ENCODE data around the gene TMSB10.
"Not testable (repeated sequence)": the region's sequence is repeated elsewhere in the genome, so short reads cannot be mapped to it uniquely, and the experiment has no call there.

The TMSB10 gene

DNA sequence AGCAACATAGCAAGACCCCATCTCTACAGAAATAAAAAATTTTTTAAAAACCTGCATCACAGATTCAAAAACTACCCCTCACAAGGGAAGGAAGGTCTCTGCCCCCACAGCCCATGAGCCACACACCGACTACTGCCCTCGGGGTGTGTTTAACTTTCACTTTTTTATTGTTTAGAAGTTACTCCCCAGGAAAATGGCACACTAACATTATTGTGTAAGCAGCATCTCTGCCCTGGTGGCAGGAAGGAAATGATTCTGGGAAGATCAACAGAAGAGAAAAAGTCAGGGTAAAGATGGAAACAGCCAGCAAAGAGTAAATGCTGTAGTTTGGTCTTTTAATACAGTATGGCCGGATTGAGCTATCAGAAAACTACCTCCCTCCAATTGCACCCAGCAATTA is 46.5 kb upstream of the TMSB10 start:
- TF ChIP-seq, protein P1, sequence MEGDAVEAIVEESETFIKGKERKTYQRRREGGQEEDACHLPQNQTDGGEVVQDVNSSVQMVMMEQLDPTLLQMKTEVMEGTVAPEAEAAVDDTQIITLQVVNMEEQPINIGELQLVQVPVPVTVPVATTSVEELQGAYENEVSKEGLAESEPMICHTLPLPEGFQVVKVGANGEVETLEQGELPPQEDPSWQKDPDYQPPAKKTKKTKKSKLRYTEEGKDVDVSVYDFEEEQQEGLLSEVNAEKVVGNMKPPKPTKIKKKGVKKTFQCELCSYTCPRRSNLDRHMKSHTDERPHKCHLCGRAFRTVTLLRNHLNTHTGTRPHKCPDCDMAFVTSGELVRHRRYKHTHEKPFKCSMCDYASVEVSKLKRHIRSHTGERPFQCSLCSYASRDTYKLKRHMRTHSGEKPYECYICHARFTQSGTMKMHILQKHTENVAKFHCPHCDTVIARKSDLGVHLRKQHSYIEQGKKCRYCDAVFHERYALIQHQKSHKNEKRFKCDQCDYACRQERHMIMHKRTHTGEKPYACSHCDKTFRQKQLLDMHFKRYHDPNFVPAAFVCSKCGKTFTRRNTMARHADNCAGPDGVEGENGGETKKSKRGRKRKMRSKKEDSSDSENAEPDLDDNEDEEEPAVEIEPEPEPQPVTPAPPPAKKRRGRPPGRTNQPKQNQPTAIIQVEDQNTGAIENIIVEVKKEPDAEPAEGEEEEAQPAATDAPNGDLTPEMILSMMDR (IDR thresholded peaks at IDR 0.05) = no peak
- Histone ChIP-seq H3K36me3 (no peaks in the 10 kb centered on the region), H3K9me3 (no peaks in the 10 kb centered on the region), H3K4me1 (no peaks in the 10 kb centered on the region), H3K27ac (no peak overlapping the region), H3K4me3 (no peak overlapping the region), H3K27me3 (peaks cover 0 to 3% of the 10 kb centered on the region in 2 donors)
- no peak for DNase-seq
- intact Hi-C loops (cut with DNase I; ENCODE audit: low total_unique reads) = no loop called here

DNA sequence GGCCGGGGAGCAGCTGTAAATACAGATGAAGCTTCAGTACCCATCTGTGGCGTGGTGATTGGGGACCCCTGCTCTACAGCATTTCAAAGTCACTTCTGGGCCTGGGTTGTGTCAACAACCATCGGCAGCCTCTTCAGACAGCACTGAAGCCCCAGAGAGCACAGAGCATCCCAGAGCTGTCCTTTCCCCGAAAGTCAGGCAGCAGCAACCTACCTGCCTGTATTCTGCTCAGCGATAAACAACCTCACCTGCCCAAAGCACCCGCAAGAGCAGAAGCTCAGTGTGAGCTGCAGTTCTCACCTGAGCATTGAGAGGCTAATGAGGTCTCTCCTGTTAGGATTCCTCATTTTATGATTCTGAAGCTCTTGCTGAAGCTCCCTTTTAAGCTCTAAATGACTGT is 43.9 kb upstream of the TMSB10 start:
- H3K4me3 ChIP-seq = no peak overlapping the region
- no peaks in the 10 kb centered on the region for H3K36me3 ChIP-seq
- no peaks in the 10 kb centered on the region for H3K4me1 ChIP-seq
- peaks cover 0 to 3% of the 10 kb centered on the region in 2 donors for H3K27me3 ChIP-seq
- intact Hi-C loops (cut with DNase I; ENCODE audit: low total_unique reads) = no loop called here
- DNase-seq = no peak
- TF ChIP-seq, protein P1 (IDR thresholded peaks at IDR 0.05) = no peak
- H3K9me3 ChIP-seq = no peaks in the 10 kb centered on the region
- no peak overlapping the region for H3K27ac ChIP-seq

DNA sequence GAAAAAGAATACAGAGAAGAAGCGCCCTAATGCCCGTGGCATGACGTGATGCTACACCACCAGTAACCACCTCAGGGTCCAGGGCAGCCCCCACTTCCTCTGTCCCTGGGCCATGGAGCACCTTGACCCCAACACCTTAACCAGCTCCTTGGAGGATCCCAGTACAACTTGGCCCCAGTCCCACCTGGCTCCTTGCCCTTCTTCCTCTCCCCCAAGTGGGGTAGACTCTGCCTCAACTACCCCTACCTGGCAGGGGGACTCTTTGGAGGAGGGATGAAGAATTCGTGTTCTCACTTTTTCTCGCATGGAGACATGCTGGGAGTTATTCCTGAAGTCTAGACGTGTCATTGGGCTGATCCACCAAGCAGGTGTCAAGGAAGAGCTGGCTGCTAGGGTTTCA is 43.5 kb upstream of the TMSB10 start:
- no peak overlapping the region for H3K27ac ChIP-seq
- no peak overlapping the region for H3K4me3 ChIP-seq
- TF ChIP-seq, protein P1 (IDR thresholded peaks at IDR 0.05) = no peak
- intact Hi-C loops (cut with DNase I; ENCODE audit: low total_unique reads) = no loop called here
- no peaks in the 10 kb centered on the region for H3K9me3 ChIP-seq
- no peaks in the 10 kb centered on the region for H3K36me3 ChIP-seq
- H3K4me1 ChIP-seq = no peaks in the 10 kb centered on the region
- H3K27me3 ChIP-seq = peaks cover 0 to 3% of the 10 kb centered on the region in 2 donors
- no peak for DNase-seq

DNA sequence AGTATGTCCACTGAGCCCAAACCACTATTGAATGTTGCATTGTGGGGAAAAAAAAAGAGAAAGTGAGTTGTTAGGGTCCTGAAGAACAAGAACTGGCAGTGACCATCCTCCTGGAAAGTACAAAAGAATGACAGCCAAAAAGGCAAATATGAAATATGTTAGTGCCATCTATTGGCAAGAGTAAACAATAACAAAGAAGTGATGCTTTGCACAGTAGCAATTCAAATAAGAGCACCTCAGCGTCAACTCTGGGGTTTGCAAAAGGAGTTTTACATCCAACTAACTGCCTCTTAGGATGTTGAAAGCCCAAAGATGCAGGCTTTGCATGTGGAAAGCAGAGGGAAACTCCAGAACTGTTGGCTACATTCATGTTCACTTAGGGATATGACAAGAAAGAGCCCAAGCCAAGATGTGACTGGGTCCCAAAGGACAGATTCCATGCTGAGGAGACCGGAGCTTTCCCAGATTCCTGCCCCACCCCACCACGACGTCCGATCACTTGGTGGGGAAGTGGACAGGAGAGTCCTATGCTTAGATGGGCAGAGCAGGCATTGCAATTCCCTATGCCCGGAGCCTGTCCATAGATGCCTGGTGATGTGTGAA is 40.2 kb upstream of the TMSB10 start:
- TF ChIP-seq, protein P1 (IDR thresholded peaks at IDR 0.05) = peak in 1 of 2 experiments; percentile 14
- Histone ChIP-seq H3K27ac (no peak overlapping the region), H3K4me1 (no peaks in the 10 kb centered on the region), H3K36me3 (no peaks in the 10 kb centered on the region), H3K4me3 (no peak overlapping the region), H3K27me3 (peaks cover 0 to 3% of the 10 kb centered on the region in 2 donors), H3K9me3 (no peaks in the 10 kb centered on the region)
- intact Hi-C loops (cut with DNase I; ENCODE audit: low total_unique reads) = no loop called here
- DNase-seq = no peak

DNA sequence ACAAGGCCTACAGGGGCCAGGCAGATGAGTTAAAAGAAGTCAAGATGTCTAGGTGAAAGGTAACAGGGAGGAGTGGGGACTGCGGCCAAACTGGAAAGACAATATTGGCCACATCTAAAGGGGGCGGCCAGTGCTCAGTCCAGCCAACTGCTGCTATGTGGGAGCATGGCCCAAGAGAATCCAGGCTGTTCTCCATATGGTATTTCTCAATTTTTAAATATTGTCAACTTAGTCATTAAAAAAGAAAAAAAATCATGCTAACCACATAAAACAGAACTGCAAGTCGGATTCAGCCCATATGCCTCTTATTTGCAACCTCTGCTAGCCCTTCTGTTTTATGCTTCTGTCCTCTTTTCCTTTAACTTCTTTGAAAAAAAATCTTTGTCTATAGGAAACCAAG is 39.3 kb upstream of the TMSB10 start:
- Histone ChIP-seq H3K27ac (no peak overlapping the region), H3K4me3 (no peak overlapping the region), H3K9me3 (no peaks in the 10 kb centered on the region), H3K27me3 (peaks cover 0 to 3% of the 10 kb centered on the region in 2 donors), H3K36me3 (no peaks in the 10 kb centered on the region), H3K4me1 (no peaks in the 10 kb centered on the region)
- TF ChIP-seq, protein P1 (IDR thresholded peaks at IDR 0.05) = no peak
- intact Hi-C loops (cut with DNase I; ENCODE audit: low total_unique reads) = no loop called here
- DNase-seq = no peak

DNA sequence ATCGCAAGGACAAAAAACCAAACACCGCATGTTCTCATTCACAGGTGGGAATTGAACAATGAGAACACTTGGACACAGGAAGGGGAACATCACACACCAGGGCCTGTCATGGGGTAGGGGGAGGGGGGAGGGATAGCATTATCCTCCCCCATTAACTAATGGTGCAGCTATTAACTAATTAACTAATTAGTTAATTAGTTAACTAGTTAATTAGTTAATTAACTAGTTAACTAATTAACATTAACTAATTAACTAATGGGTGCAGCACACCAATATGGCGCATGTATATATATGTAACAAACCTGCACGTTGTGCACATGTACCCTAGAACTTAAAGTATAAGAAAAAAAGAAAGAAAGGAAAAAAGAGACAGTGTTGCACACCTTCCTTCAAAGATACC is 37.1 kb upstream of the TMSB10 start:
- H3K36me3 ChIP-seq; H3K4me1 ChIP-seq; H3K9me3 ChIP-seq; H3K27ac ChIP-seq; H3K4me3 ChIP-seq; DNase-seq; H3K27me3 ChIP-seq; intact Hi-C loops (cut with DNase I; ENCODE audit: low total_unique reads): not testable (repeated sequence)
